GM12878 (cell line): ENCODE results near the gene IL6R. TPM values are rescaled to one million over a fixed set of nuclear protein-coding genes. Genes with fewer than 3 reads are reported as not detected.

Experiments
- ATF2 ChIP-seq: IDR thresholded peaks from 2 replicates; pipeline ENCODE4 v1.6.1; 2012; ENCODE audit warnings: low read length, inconsistent platforms
- ATF3 ChIP-seq: IDR thresholded peaks from 2 replicates; pipeline ENCODE4 v1.6.1; 2011; ENCODE audit warnings: low read depth, mild to moderate bottlenecking, low read length, moderate library complexity, borderline replicate concordance; ENCODE audit errors: extremely low read depth
- BCLAF1 ChIP-seq: fragments of 450-650 bp; IDR thresholded peaks from 2 replicates; pipeline ENCODE4 v1.6.1; 2017; ENCODE audit warnings: antibody characterized with exemption, mild to moderate bottlenecking, moderate library complexity
- BMI1 ChIP-seq: fragments of 450-650 bp; IDR thresholded peaks from 2 replicates; pipeline ENCODE4 v1.6.1; 2016; ENCODE audit warnings: mild to moderate bottlenecking, moderate library complexity, borderline replicate concordance
- CREM ChIP-seq: IDR thresholded peaks from 2 replicates; pipeline ENCODE4 v1.6.1; 2014; ENCODE audit warnings: antibody characterized with exemption, low read depth
- IKZF1 ChIP-seq: fragments of 450-650 bp; conservative IDR thresholded peaks from 2 replicates; pipeline ENCODE4 v1.6.1; 2017; ENCODE audit warnings: antibody characterized with exemption, mild to moderate bottlenecking
- IRF4 ChIP-seq: IDR thresholded peaks from 2 replicates; pipeline ENCODE4 v1.6.1; 2011; ENCODE audit warnings: low read depth, low read length
- KDM1A ChIP-seq: fragments of 200-600 bp; sonication (generic); IDR thresholded peaks from 2 replicates; pipeline ENCODE4 v1.6.1; 2016; ENCODE audit warnings: borderline replicate concordance
- KLF5 ChIP-seq: fragments of 450-650 bp; IDR thresholded peaks from 2 replicates; pipeline ENCODE4 v1.6.1; 2014; ENCODE audit warnings: mild to moderate bottlenecking; ENCODE audit not compliant: partially characterized antibody
- MEF2A ChIP-seq: IDR thresholded peaks from 2 replicates; pipeline ENCODE4 v1.6.1; 2011; ENCODE audit warnings: low read depth, mild to moderate bottlenecking, low read length, moderate library complexity; ENCODE audit not compliant: insufficient read depth
- MYB ChIP-seq: fragments of 150-350 bp; IDR thresholded peaks from 2 replicates; pipeline ENCODE4 v1.6.1; 2014; ENCODE audit warnings: mild to moderate bottlenecking, low read depth, low read length, borderline replicate concordance
- MYC ChIP-seq: IDR thresholded peaks from 2 replicates; pipeline ENCODE4 v1.6.1; 2011; ENCODE audit warnings: mild to moderate bottlenecking, low read length, moderate library complexity, inconsistent platforms; ENCODE audit not compliant: insufficient read depth, insufficient replicate concordance, insufficient read length, severe bottlenecking
- NBN ChIP-seq: fragments of 450-650 bp; IDR thresholded peaks from 2 replicates; pipeline ENCODE4 v1.6.1; 2016
- NR2C2 ChIP-seq: IDR thresholded peaks from 2 replicates; pipeline ENCODE4 v1.6.1; 2011; ENCODE audit warnings: borderline replicate concordance, low read depth; ENCODE audit not compliant: control insufficient read depth, insufficient read length
- NR2F1 ChIP-seq: fragments of 450-650 bp; conservative IDR thresholded peaks from 2 replicates; pipeline ENCODE4 v1.6.1; 2017; ENCODE audit warnings: mild to moderate bottlenecking
- PAX5 ChIP-seq: IDR thresholded peaks from 2 replicates; pipeline ENCODE4 v1.6.1; 2011; ENCODE audit warnings: low read depth, low read length, borderline replicate concordance
- PML ChIP-seq: IDR thresholded peaks from 2 replicates; pipeline ENCODE4 v1.6.1; 2012; ENCODE audit warnings: low read length, inconsistent platforms
- SREBF1 ChIP-seq: IDR thresholded peaks from 2 replicates; pipeline ENCODE4 v1.6.1; 2012; ENCODE audit warnings: mild to moderate bottlenecking, low read length
- STAT1 ChIP-seq: fragments of 450-650 bp; conservative IDR thresholded peaks from 2 replicates; pipeline ENCODE4 v1.6.1; 2014; ENCODE audit warnings: antibody characterized with exemption, mild to moderate bottlenecking
- TBL1XR1 ChIP-seq: IDR thresholded peaks from 2 replicates; pipeline ENCODE4 v1.6.1; 2012; ENCODE audit warnings: low read depth, low read length, improper control_type of control experiment
- TCF7 ChIP-seq: IDR thresholded peaks from 2 replicates; pipeline ENCODE4 v1.6.1; 2014; ENCODE audit warnings: antibody characterized with exemption, borderline replicate concordance
- ZBTB11 ChIP-seq: fragments of 450-650 bp; formaldehyde crosslinking; IDR thresholded peaks from 2 replicates; pipeline ENCODE4 v1.5.0; 2022; ENCODE audit warnings: mild to moderate bottlenecking, missing genetic modification characterization
- ZSCAN29 ChIP-seq: fragments of 450-650 bp; IDR thresholded peaks from 2 replicates; pipeline ENCODE4 v1.6.1; 2017; ENCODE audit warnings: mild to moderate bottlenecking, moderate library complexity
- polyA plus RNA-seq, 11 experiments: library from polyadenylated mRNA; depleted of rRNA in 4 of 11; unstranded in 6 of 11; stranded (reverse) in 5 of 11; fragments of >200 nt; fragmentation: Nextera tagmentation in 4 of 11; fragmentation: Illumina TruSeq in 1 of 11; extraction: Ambion mirVana in 4 of 11; extraction: Trizol in 1 of 11; gene quantifications; 1 replicate in 1 of 11; 2 replicates in 10 of 11; pipeline versions ENCODE4 v1.2.1 to v1.2.3, GENCODE V29; 2011 to 2016; ENCODE audit warnings: inconsistent platforms in 2 of 11, missing spikeins in 2 of 11, low read depth in 1 of 11
- total RNA-seq, 4 experiments: library from RNA; depleted of rRNA in 3 of 4; stranded (reverse); fragments of >200 nt in 3 of 4; fragmentation: Illumina TruSeq in 1 of 4; extraction: Trizol in 1 of 4; gene quantifications; 2 replicates each; pipeline versions ENCODE4 v1.2.1 to v1.2.3, GENCODE V29; 2013 to 2021

IL6R gene
- total and polyA plus RNA-seq, 10 of the 15 experiments (the other 5 are each of a cell fraction or from before 2014, with no cell fraction given), result 1.9 to 43.4 (median 17.5) TPM

- no peak for TF ChIP-seq ZBTB11
- TF ChIP-seq NBN, result peak; percentile 88
- TF ChIP-seq STAT1, result no peak
- TF ChIP-seq MEF2A, result peak; percentile 96
- peak; percentile 95 for TF ChIP-seq ATF2
- peak; percentile 86; the same call in 1 of the 2 replicates for TF ChIP-seq PAX5
- peak; percentile 100 for TF ChIP-seq IKZF1
- TF ChIP-seq IRF4, result peak; percentile 99
- TF ChIP-seq ATF3, result no peak
- peak; percentile 89 for TF ChIP-seq PML
- TF ChIP-seq MYC, result no peak
- TF ChIP-seq CREM, result peak; percentile 91
- no peak for TF ChIP-seq NR2C2
- TF ChIP-seq KDM1A, result no peak
- peak; percentile 47; the same call in 1 of the 2 replicates for TF ChIP-seq NR2F1
- TF ChIP-seq TCF7, result no peak
- TF ChIP-seq BCLAF1, result no peak
- peak; percentile 80; the same call in 1 of the 2 replicates for TF ChIP-seq BMI1
- TF ChIP-seq TBL1XR1, result peak; percentile 96; the same call in 1 of the 2 replicates
- TF ChIP-seq ZSCAN29, result no peak
- no peak for TF ChIP-seq KLF5
- TF ChIP-seq SREBF1, result no peak
- TF ChIP-seq MYB, result no peak
Observed at GRCh38 chr1:154407198-154408091, 2.3 kb downstream of the IL6R start (continued).
